K562 (cell line): ENCODE measurements around the gene DNAI7. TPM values are rescaled to one million over a fixed set of nuclear protein-coding genes. Genes with fewer than 3 reads are reported as not detected.

Experiments
- ATAC-seq: fragments of 200-7000 bp; cut with Tn5 transposase; 3 replicates; pipeline ENCODE4 v1.9.1; 2020; ENCODE audit warnings: moderate library complexity
- BruUV-seq: library from RNA; stranded (reverse); fragments of 400-500 nt; replicated peaks from 2 replicates; lab custom pipeline; 2021; lab: Mats Ljungman, UMichigan
- CTCF ChIA-PET: fragments of 300-600 bp; formaldehyde crosslinking; extraction: SDS; loops from one replicate; lab custom pipeline; 2021; ENCODE audit warnings: low intra/inter-chr PET ratio; lab: Yijun Ruan, JAX
- POLR2A ChIA-PET: fragments of 300-600, 350-650 bp; sonication (Branson Sonifier 250); formaldehyde crosslinking; extraction: SDS; loops from one replicate; lab custom pipeline; 2021; ENCODE audit warnings: antibody characterized with exemption, inconsistent platforms; lab: Yijun Ruan, JAX
- DNase-seq, 4 experiments: peaks; one replicate each; pipeline versions ENCODE4 v3.0.0 to v3.0.0-alpha.2; 2011 to 2018; ENCODE audit warnings: low spot score in 3 of 4, mixed read lengths in 3 of 4; ENCODE audit errors: extremely low read depth in 1 of 4
- FAIRE-seq: peaks from 2 replicates; lab custom pipeline; 2011; peaks lifted over from hg19 to GRCh38; lab: Jason Lieb, UNC
- H2AFZ ChIP-seq: 2 replicates; pipeline ENCODE4 v1.6.0; 2011; ENCODE audit warnings: low read depth, low read length, control low read depth, inconsistent platforms
- H3K27ac ChIP-seq: fragments of 200-600 bp; 3 replicates; pipeline ENCODE4 v1.8.0; 2011; ENCODE audit warnings: low read depth, mild to moderate bottlenecking, control low read depth, inconsistent platforms, low read length, moderate library complexity, mixed read lengths; ENCODE audit errors: extremely low read depth
- H3K27me3 ChIP-seq, 2 experiments: fragments of 300-600 bp in 1 of 2; 2 replicates in 1 of 2; 3 replicates in 1 of 2; pipeline versions ENCODE4 v1.6.0 to v1.8.0; 2011; ENCODE audit warnings: inconsistent platforms in 2 of 2, low read length in 2 of 2, mild to moderate bottlenecking in 1 of 2, mixed read lengths in 1 of 2, moderate library complexity in 1 of 2; ENCODE audit not compliant: control insufficient read depth in 2 of 2, insufficient read depth in 2 of 2
- H3K36me3 ChIP-seq: fragments of 300-600 bp; 3 replicates; pipeline ENCODE4 v1.8.0; 2011; ENCODE audit warnings: mild to moderate bottlenecking, low read length, inconsistent platforms; ENCODE audit not compliant: control insufficient read depth, insufficient read depth
- H3K4me1 ChIP-seq, 2 experiments: fragments of 200-600 bp in 1 of 2; replicated peaks in 1 of 2; 2 replicates in 1 of 2; 3 replicates in 1 of 2; pipeline versions ENCODE4 v1.5.1 to v1.8.0; 2011; ENCODE audit warnings: inconsistent platforms in 2 of 2, low read length in 2 of 2, mild to moderate bottlenecking in 1 of 2, mixed read lengths in 1 of 2, moderate library complexity in 1 of 2; ENCODE audit not compliant: control insufficient read depth in 2 of 2, insufficient read depth in 2 of 2
- H3K4me2 ChIP-seq: 2 replicates; pipeline ENCODE4 v1.6.1; 2011; ENCODE audit warnings: low read length, control low read depth, inconsistent platforms, mixed read lengths; ENCODE audit not compliant: insufficient read depth
- H3K4me3 ChIP-seq: fragments of 200-600 bp; sonication (generic), shearing (Covaris generic); 2 replicates; pipeline ENCODE4 v1.5.1; 2016; ENCODE audit warnings: control low read depth, inconsistent platforms
- H3K79me2 ChIP-seq: fragments of 200-600 bp; 3 replicates; pipeline ENCODE4 v1.8.0; 2011; ENCODE audit warnings: low read length, inconsistent platforms; ENCODE audit not compliant: control insufficient read depth, insufficient read depth
- H3K9ac ChIP-seq, 2 experiments: 2 replicates each; pipeline versions ENCODE4 v1.6.0 to v1.6.1; 2011; ENCODE audit warnings: low read depth in 2 of 2, low read length in 2 of 2, control low read depth in 1 of 2, inconsistent platforms in 1 of 2, mild to moderate bottlenecking in 1 of 2, mixed read lengths in 1 of 2; ENCODE audit not compliant: insufficient read depth in 1 of 2
- H3K9me1 ChIP-seq: one replicate; pipeline ENCODE4 v1.6.0; 2011; ENCODE audit warnings: inconsistent platforms, mild to moderate bottlenecking, low read length, moderate library complexity; ENCODE audit not compliant: control insufficient read depth, insufficient read depth
- H3K9me3 ChIP-seq: replicated peaks from 2 replicates; pipeline ENCODE4 v1.5.1; 2011; ENCODE audit warnings: low read depth, low read length, inconsistent platforms; ENCODE audit not compliant: control insufficient read depth, insufficient read depth
- H4K20me1 ChIP-seq: replicated peaks from 2 replicates; pipeline ENCODE4 v1.6.1; 2011; ENCODE audit warnings: low read length, inconsistent platforms, mixed read lengths; ENCODE audit not compliant: control insufficient read depth, insufficient read depth
- ARID4B ChIP-seq: sonication (generic); formaldehyde crosslinking; IDR thresholded peaks from 2 replicates; pipeline ENCODE4 v1.8.0; 2022; ENCODE audit warnings: mild to moderate bottlenecking, missing genetic modification reagents
- CAMTA2 ChIP-seq: fragments of 250-450 bp; sonication (Bioruptor Pico); conservative IDR thresholded peaks from 2 replicates; pipeline ENCODE4 v1.5.1; 2022
- HDAC8 ChIP-seq: fragments of 450-650 bp; IDR thresholded peaks from 2 replicates; pipeline ENCODE4 v1.6.1; 2016; ENCODE audit warnings: mild to moderate bottlenecking, missing genetic modification characterization, moderate library complexity, missing compliant biosample characterization
- SETDB1 ChIP-seq: IDR thresholded peaks from one replicate; pipeline ENCODE4 v1.6.1; 2012; ENCODE audit warnings: low read length, control low read depth, inconsistent platforms
- TRIM28 ChIP-seq: fragments of 450-650 bp; IDR thresholded peaks from 2 replicates; pipeline ENCODE4 v1.6.1; 2017
- ZNF133 ChIP-seq: fragments of 250-450 bp; sonication (Bioruptor Pico); IDR thresholded peaks from 2 replicates; pipeline ENCODE4 v1.4.0; 2020; ENCODE audit warnings: mild to moderate bottlenecking
- ZNF239 ChIP-seq: fragments of 250-450 bp; sonication (Bioruptor Pico); IDR thresholded peaks from 2 replicates; pipeline ENCODE4 v1.4.0; 2020; ENCODE audit warnings: mild to moderate bottlenecking
- in situ Hi-C: fragments of 300-500 bp; cut with MboI; formaldehyde crosslinking; loops from 4 replicates; pipeline ENCODE4 v1.15.0; 2018; ENCODE audit warnings: inconsistent platforms, mixed read lengths
- intact Hi-C: fragments of 100-400 bp; cut with micrococcal nuclease; formaldehyde crosslinking; loops from 2 replicates; pipeline ENCODE4 v1.14.2; 2022
- polyA plus RNA-seq, 8 experiments: library from polyadenylated mRNA; depleted of rRNA in 4 of 8; stranded (reverse) in 5 of 8; unstranded in 3 of 8; fragments of >200 nt; fragmentation: Nextera tagmentation in 2 of 8; fragmentation: Illumina TruSeq in 1 of 8; extraction: Ambion mirVana in 2 of 8; extraction: Trizol in 1 of 8; gene quantifications; 2 replicates each; pipeline versions ENCODE4 v1.2.1 to v1.2.3, GENCODE V29; 2011 to 2014; ENCODE audit warnings: inconsistent platforms in 1 of 8, missing spikeins in 1 of 8
- total RNA-seq, 7 experiments: library from RNA; depleted of rRNA in 6 of 7; stranded (reverse); fragments of >200 nt in 6 of 7; fragmentation: Illumina TruSeq in 2 of 7; extraction: Trizol in 2 of 7; gene quantifications; 2 replicates each; pipeline versions ENCODE4 v1.2.1 to v1.2.3, GENCODE V29; 2011 to 2021; ENCODE audit warnings: low replicate concordance in 1 of 7

DNAI7 gene
- total and polyA plus RNA-seq, 9 of the 15 experiments (the other 6 are each of a cell fraction or from before 2014, with no cell fraction given): 0.06 to 0.76 (median 0.17) TPM; not detected in 1

GRCh38 chr12:25189656-25190055 is 5.3 kb downstream of the DNAI7 start:
- H4K20me1 ChIP-seq: no peaks in the 10 kb centered on the region
- TF ChIP-seq ARID4B (CRISPR knock-in tag): no peak
- no peak for TF ChIP-seq ZNF133
- TF ChIP-seq HDAC8 (tag): no peak
- TF ChIP-seq SETDB1: no peak
- no peak for TF ChIP-seq CAMTA2
- TF ChIP-seq ZNF239 (CRISPR knock-in tag): no peak
- TF ChIP-seq TRIM28: no peak
- TF ChIP-seq, all 486 proteins: peak for 0
- DNase-seq: no peak
- no peaks in the 10 kb centered on the region for H3K27me3 ChIP-seq
- H3K36me3 ChIP-seq: no peaks in the 10 kb centered on the region
- H2AFZ ChIP-seq: no peak overlapping the region
- H3K9me3 ChIP-seq: no peaks in the 10 kb centered on the region
- no peak overlapping the region for H3K9ac ChIP-seq
- no peak overlapping the region for H3K27ac ChIP-seq
- no TSS peak for BruUV-seq
- CTCF ChIA-PET: no interaction called here
- no peaks in the 10 kb centered on the region for H3K79me2 ChIP-seq
- no peak overlapping the region for H3K4me3 ChIP-seq
- ATAC-seq: no peak
- no peaks in the 10 kb centered on the region for H3K4me1 ChIP-seq
- intact Hi-C loops (no loop called here), in situ Hi-C loops (no loop called here)
- FAIRE-seq: no peak
- POLR2A ChIA-PET: no interaction called here
- no peaks in the 10 kb centered on the region for H3K9me1 ChIP-seq
- no peak overlapping the region for H3K4me2 ChIP-seq
